HEK293 (cell line): ENCODE measurements around the gene KANSL1.

Experiments
- CTCF ChIA-PET: fragments of 350-600 bp; formaldehyde crosslinking; extraction: SDS; loops from one replicate; lab custom pipeline; 2021; ENCODE audit warnings: antibody characterized with exemption; lab: Yijun Ruan, JAX
- POLR2A ChIA-PET: fragments of 300-600 bp; formaldehyde crosslinking; extraction: SDS; loops from one replicate; lab custom pipeline; 2020; ENCODE audit warnings: antibody characterized with exemption, inconsistent platforms; lab: Yijun Ruan, JAX
- H3K27ac ChIP-seq: fragments of 200-500 bp; sonication (Bioruptor generic); 2 replicates; pipeline ENCODE4 v1.5.1; 2014; ENCODE audit warnings: low read depth, low read length, control low read depth, inconsistent platforms; ENCODE audit errors: extremely low read depth
- H3K36me3 ChIP-seq, 2 experiments: fragments of 200-500 bp in 1 of 2; sonication (Bioruptor generic) in 1 of 2; 1 replicate in 1 of 2; 2 replicates in 1 of 2; pipeline ENCODE4 v1.5.1; 2014 to 2017; ENCODE audit warnings: inconsistent platforms in 2 of 2, low read length in 2 of 2; ENCODE audit not compliant: control insufficient read depth in 2 of 2, insufficient read depth in 1 of 2
- H3K4me1 ChIP-seq: fragments of 200-500 bp; sonication (Bioruptor generic); 2 replicates; pipeline ENCODE4 v1.5.1; 2014; ENCODE audit warnings: mild to moderate bottlenecking, low read length, inconsistent platforms; ENCODE audit not compliant: control insufficient read depth, insufficient read depth
- H3K4me3 ChIP-seq: 2 replicates; pipeline ENCODE4 v1.5.1; 2011; ENCODE audit warnings: low read depth, mild to moderate bottlenecking, control low read depth, low read length, moderate library complexity
- H3K9me3 ChIP-seq: fragments of 200-500 bp; sonication (Bioruptor generic); 2 replicates; pipeline ENCODE4 v1.5.1; 2014; ENCODE audit warnings: low read depth, low read length, inconsistent platforms; ENCODE audit not compliant: control insufficient read depth, insufficient read depth
- MYNN ChIP-seq: fragments of 450-650 bp; formaldehyde crosslinking; IDR thresholded peaks from 2 replicates; pipeline ENCODE4 v1.5.1; 2016; ENCODE audit warnings: missing biosample characterization, missing genetic modification characterization, borderline replicate concordance
- SP7 ChIP-seq: fragments of 450-650 bp; formaldehyde crosslinking; IDR thresholded peaks from 2 replicates; pipeline ENCODE4 v1.5.1; 2016; ENCODE audit warnings: missing biosample characterization, missing genetic modification characterization
- YY1 ChIP-seq: fragments of 450-650 bp; formaldehyde crosslinking; IDR thresholded peaks from 2 replicates; pipeline ENCODE4 v1.5.1; 2018; ENCODE audit warnings: missing biosample characterization, missing genetic modification characterization
- YY2 ChIP-seq: fragments of 450-650 bp; formaldehyde crosslinking; IDR thresholded peaks from 2 replicates; pipeline ENCODE4 v1.5.1; 2016; ENCODE audit warnings: missing biosample characterization, missing genetic modification characterization
- ZNF112 ChIP-seq: fragments of 450-650 bp; formaldehyde crosslinking; IDR thresholded peaks from 2 replicates; pipeline ENCODE4 v1.5.0; 2017; ENCODE audit warnings: missing biosample characterization, missing genetic modification characterization
- ZNF146 ChIP-seq: fragments of 450-650 bp; formaldehyde crosslinking; IDR thresholded peaks from 2 replicates; pipeline ENCODE4 v1.5.1; 2016; ENCODE audit warnings: missing biosample characterization, missing genetic modification characterization
- ZNF214 ChIP-seq: fragments of 450-650 bp; formaldehyde crosslinking; IDR thresholded peaks from 2 replicates; pipeline ENCODE4 v1.5.1; 2017; ENCODE audit warnings: missing biosample characterization, mild to moderate bottlenecking, missing genetic modification characterization, borderline replicate concordance
- ZNF239 ChIP-seq: fragments of 450-650 bp; formaldehyde crosslinking; IDR thresholded peaks from 2 replicates; pipeline ENCODE4 v1.5.1; 2016; ENCODE audit warnings: missing biosample characterization, missing genetic modification characterization
- ZNF274 ChIP-seq, 2 experiments: fragments of 200-500 bp in 1 of 2; fragments of 450-650 bp in 1 of 2; sonication (Bioruptor generic) in 1 of 2; formaldehyde crosslinking in 1 of 2; IDR thresholded peaks; 2 replicates each; pipeline versions ENCODE4 v1.5.1 to v1.6.1; 2014 to 2016; ENCODE audit warnings: borderline replicate concordance in 1 of 2, inconsistent platforms in 1 of 2, low read length in 1 of 2, missing biosample characterization in 1 of 2, missing genetic modification characterization in 1 of 2
- ZNF302 ChIP-seq: fragments of 450-650 bp; formaldehyde crosslinking; IDR thresholded peaks from 2 replicates; pipeline ENCODE4 v1.5.1; 2016; ENCODE audit warnings: missing biosample characterization, missing genetic modification characterization, low read depth
- ZNF521 ChIP-seq: fragments of 450-650 bp; formaldehyde crosslinking; IDR thresholded peaks from 2 replicates; pipeline ENCODE4 v1.5.1; 2017; ENCODE audit warnings: missing biosample characterization, mild to moderate bottlenecking, missing genetic modification characterization
- ZNF571 ChIP-seq: fragments of 450-650 bp; formaldehyde crosslinking; IDR thresholded peaks from 2 replicates; pipeline ENCODE4 v1.5.0; 2017; ENCODE audit warnings: missing biosample characterization, missing genetic modification characterization
- ZNF626 ChIP-seq: fragments of 450-650 bp; sonication (Bioruptor Pico); formaldehyde crosslinking; IDR thresholded peaks from 2 replicates; pipeline ENCODE4 v1.5.1; 2018; ENCODE audit warnings: missing biosample characterization, missing genetic modification characterization, inconsistent platforms
- ZSCAN16 ChIP-seq: fragments of 450-650 bp; formaldehyde crosslinking; IDR thresholded peaks from 2 replicates; pipeline ENCODE4 v1.5.1; 2016; ENCODE audit warnings: missing biosample characterization, missing genetic modification characterization
- TF ChIP-seq, protein P1 (sequence below): fragments of 450-650 bp; formaldehyde crosslinking; IDR thresholded peaks from 2 replicates; pipeline ENCODE4 v1.5.1; 2016; ENCODE audit warnings: missing biosample characterization, missing genetic modification characterization
- TF ChIP-seq, protein P2 (sequence below): fragments of 450-650 bp; formaldehyde crosslinking; IDR thresholded peaks from 2 replicates; pipeline ENCODE4 v1.5.1; 2016; ENCODE audit warnings: missing biosample characterization, missing genetic modification characterization
- TF ChIP-seq, protein P3 (sequence below): fragments of 450-650 bp; IDR thresholded peaks from 2 replicates; pipeline ENCODE4 v1.5.1; 2018; ENCODE audit warnings: missing biosample characterization, missing genetic modification characterization
- TF ChIP-seq, protein P4 (sequence below): fragments of 450-650 bp; formaldehyde crosslinking; IDR thresholded peaks from 2 replicates; pipeline ENCODE4 v1.5.1; 2016; ENCODE audit warnings: missing biosample characterization, missing genetic modification characterization

Gene KANSL1

DNA sequence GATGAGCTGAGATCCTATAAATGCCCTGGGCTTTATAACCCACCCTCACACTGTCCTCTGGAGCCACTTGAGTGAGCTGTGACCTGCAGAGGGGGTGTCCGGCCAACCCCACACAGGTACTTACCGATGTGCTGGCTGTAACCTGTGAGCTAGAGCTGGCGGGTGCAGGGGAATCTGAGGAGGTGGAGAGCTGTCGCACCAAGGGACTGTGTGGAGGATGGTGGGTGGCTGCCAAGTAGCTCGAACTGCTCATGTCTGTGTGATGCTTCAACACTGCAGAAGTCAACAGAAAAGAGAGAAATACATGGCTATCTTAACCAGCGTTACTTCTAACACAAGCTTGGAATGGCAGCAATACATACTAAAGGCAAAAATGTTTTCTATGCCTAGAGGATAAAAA lies 154.8 kb downstream of the KANSL1 start:
- no peak overlapping the region for H3K4me3 ChIP-seq

DNA sequence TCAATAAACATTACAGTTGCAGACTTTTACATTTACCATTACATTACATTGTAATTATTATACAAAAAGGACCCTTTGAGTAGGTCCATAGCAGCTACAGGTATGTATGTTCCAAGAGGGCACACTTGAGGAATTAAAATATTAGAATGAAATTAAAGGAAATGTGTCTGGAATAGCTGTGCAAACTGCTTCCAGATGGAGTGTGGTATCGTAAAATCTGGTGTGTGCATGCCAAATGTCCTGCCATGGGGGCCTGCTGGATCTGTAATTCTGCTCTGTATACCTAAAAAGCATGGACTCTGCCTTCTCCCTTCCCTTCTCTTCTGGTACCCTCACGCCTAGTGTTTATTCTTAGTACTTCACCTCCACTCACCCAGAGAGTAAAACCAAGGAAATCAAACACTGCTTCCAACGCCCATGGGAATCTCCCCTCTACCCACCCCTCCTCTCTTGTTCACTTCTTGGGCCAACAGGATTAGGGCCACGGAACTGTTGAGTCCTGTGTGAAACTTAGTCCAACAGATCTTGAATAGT lies 155.4 kb downstream of the KANSL1 start:
- peaks cover 82 to 97% of the 10 kb centered on the region in 2 experiments for H3K36me3 ChIP-seq
- H3K4me1 ChIP-seq: no peaks in the 10 kb centered on the region
- ChIA-PET CTCF (interaction anchor here (0.7 to 1.1 kb wide), 3 partner anchors 42 to 175 kb away, joined by 4 read pairs; partner anchors contain the start of gene KANSL1), POLR2A (interaction anchor here (0.6 kb wide), 1 partner anchor 45 kb away, joined by 4 read pairs; no protein-coding TSS in a partner anchor)
- H3K4me3 ChIP-seq: no peak overlapping the region
- no peaks in the 10 kb centered on the region for H3K9me3 ChIP-seq
- TF ChIP-seq YY2 (tag by site-specific recombination): no peak
- TF ChIP-seq ZSCAN16 (tag by site-specific recombination): no peak
- TF ChIP-seq, protein P1, sequence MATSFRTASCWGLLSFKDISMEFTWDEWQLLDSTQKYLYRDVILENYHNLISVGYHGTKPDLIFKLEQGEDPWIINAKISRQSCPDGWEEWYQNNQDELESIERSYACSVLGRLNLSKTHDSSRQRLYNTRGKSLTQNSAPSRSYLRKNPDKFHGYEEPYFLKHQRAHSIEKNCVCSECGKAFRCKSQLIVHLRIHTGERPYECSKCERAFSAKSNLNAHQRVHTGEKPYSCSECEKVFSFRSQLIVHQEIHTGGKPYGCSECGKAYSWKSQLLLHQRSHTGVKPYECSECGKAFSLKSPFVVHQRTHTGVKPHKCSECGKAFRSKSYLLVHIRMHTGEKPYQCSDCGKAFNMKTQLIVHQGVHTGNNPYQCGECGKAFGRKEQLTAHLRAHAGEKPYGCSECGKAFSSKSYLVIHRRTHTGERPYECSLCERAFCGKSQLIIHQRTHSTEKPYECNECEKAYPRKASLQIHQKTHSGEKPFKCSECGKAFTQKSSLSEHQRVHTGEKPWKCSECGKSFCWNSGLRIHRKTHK: no peak
- TF ChIP-seq ZNF146 (tag by site-specific recombination): no peak
- TF ChIP-seq ZNF112 (tag by site-specific recombination): no peak
- no peak overlapping the region for H3K27ac ChIP-seq

More for the DNA sequence above, 154.8 kb downstream of the KANSL1 start:
- Histone ChIP-seq H3K27ac (no peak overlapping the region), H3K36me3 (peaks cover 80 to 97% of the 10 kb centered on the region in 2 experiments), H3K9me3 (no peaks in the 10 kb centered on the region), H3K4me1 (no peaks in the 10 kb centered on the region)
- ChIA-PET POLR2A (interaction anchor here (0.6 kb wide), 1 partner anchor 46 kb away, joined by 4 read pairs; no protein-coding TSS in a partner anchor), CTCF (interaction anchor here (0.6 to 1.1 kb wide), 4 partner anchors 9 to 175 kb away, joined by 4 to 5 read pairs (median 4); partner anchors contain the start of gene KANSL1)
- TF ChIP-seq SP7 (tag by site-specific recombination) (no peak), YY1 (tag by site-specific recombination) (no peak), ZNF571 (tag by site-specific recombination) (no peak), ZNF239 (tag by site-specific recombination) (no peak)
- TF ChIP-seq, protein P2, sequence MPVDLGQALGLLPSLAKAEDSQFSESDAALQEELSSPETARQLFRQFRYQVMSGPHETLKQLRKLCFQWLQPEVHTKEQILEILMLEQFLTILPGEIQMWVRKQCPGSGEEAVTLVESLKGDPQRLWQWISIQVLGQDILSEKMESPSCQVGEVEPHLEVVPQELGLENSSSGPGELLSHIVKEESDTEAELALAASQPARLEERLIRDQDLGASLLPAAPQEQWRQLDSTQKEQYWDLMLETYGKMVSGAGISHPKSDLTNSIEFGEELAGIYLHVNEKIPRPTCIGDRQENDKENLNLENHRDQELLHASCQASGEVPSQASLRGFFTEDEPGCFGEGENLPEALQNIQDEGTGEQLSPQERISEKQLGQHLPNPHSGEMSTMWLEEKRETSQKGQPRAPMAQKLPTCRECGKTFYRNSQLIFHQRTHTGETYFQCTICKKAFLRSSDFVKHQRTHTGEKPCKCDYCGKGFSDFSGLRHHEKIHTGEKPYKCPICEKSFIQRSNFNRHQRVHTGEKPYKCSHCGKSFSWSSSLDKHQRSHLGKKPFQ (tag by site-specific recombination): no peak
- TF ChIP-seq, protein P3, sequence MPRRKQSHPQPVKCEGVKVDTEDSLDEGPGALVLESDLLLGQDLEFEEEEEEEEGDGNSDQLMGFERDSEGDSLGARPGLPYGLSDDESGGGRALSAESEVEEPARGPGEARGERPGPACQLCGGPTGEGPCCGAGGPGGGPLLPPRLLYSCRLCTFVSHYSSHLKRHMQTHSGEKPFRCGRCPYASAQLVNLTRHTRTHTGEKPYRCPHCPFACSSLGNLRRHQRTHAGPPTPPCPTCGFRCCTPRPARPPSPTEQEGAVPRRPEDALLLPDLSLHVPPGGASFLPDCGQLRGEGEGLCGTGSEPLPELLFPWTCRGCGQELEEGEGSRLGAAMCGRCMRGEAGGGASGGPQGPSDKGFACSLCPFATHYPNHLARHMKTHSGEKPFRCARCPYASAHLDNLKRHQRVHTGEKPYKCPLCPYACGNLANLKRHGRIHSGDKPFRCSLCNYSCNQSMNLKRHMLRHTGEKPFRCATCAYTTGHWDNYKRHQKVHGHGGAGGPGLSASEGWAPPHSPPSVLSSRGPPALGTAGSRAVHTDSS (tag by site-specific recombination): no peak

DNA sequence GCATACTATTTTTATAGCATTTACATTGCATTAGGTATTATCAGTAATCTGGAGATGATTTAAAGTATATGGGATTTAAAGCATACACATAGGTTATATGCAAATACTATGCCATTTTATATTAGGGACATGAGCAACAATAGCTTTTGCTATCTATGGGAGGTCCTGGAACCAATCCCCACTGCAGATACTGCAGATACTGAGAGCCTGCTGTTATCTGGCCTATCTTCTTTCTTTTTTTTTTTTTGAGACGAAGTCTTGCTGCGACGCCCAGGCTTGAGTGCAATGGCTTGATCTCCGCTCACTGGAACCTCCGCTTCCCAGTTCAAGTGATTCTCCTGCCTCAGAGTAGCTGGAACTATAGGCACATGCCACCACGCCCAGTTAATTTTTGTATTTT lies 156.7 kb downstream of the KANSL1 start:
- H3K4me3 ChIP-seq: no peak overlapping the region
- H3K27ac ChIP-seq: no peak overlapping the region
- CTCF ChIA-PET: interaction anchor here (0.7 to 4.9 kb wide), 4 partner anchors 7 to 1045 kb away, joined by 4 to 39 read pairs (median 6); partner anchors contain the start of gene KANSL1
- H3K36me3 ChIP-seq: peaks cover 76 to 100% of the 10 kb centered on the region in 2 experiments
- H3K9me3 ChIP-seq: no peaks in the 10 kb centered on the region
- TF ChIP-seq, protein P4, sequence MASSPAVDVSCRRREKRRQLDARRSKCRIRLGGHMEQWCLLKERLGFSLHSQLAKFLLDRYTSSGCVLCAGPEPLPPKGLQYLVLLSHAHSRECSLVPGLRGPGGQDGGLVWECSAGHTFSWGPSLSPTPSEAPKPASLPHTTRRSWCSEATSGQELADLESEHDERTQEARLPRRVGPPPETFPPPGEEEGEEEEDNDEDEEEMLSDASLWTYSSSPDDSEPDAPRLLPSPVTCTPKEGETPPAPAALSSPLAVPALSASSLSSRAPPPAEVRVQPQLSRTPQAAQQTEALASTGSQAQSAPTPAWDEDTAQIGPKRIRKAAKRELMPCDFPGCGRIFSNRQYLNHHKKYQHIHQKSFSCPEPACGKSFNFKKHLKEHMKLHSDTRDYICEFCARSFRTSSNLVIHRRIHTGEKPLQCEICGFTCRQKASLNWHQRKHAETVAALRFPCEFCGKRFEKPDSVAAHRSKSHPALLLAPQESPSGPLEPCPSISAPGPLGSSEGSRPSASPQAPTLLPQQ (tag by site-specific recombination): no peak
- TF ChIP-seq ZNF274 (IDR thresholded peaks at IDR 0.05; ENCODE audit: low read length): no peak
- TF ChIP-seq ZNF274 (tag by site-specific recombination; IDR thresholded peaks at IDR 0.05; ENCODE audit: borderline replicate concordance): no peak
- no peak for TF ChIP-seq ZNF214 (tag by site-specific recombination)
- no peak for TF ChIP-seq ZNF626 (tag by site-specific recombination)
- no peak for TF ChIP-seq ZNF302 (tag by site-specific recombination)
- TF ChIP-seq ZNF521 (tag by site-specific recombination): no peak
- TF ChIP-seq MYNN (tag by site-specific recombination): no peak
- TF ChIP-seq, all 188 proteins: peak for 0
- H3K4me1 ChIP-seq: no peaks in the 10 kb centered on the region
- POLR2A ChIA-PET: no interaction called here
